GM10266 (cell line): ENCODE results near the gene AXL.
A peak's percentile ranks its signal among the peaks of the same experiment; 100 is the strongest.

Experiments used
- DNase-seq: peaks from one replicate; pipeline ENCODE4 v3.0.0; 2012; ENCODE audit errors: extremely low spot score
- TF ChIP-seq, protein P1 (sequence below): IDR thresholded peaks from 2 replicates; pipeline ENCODE4 v1.5.1; 2012; ENCODE audit warnings: mild to moderate bottlenecking, low read depth; ENCODE audit not compliant: control insufficient read depth, insufficient read depth; ENCODE audit errors: missing control alignments

Gene AXL

DNA sequence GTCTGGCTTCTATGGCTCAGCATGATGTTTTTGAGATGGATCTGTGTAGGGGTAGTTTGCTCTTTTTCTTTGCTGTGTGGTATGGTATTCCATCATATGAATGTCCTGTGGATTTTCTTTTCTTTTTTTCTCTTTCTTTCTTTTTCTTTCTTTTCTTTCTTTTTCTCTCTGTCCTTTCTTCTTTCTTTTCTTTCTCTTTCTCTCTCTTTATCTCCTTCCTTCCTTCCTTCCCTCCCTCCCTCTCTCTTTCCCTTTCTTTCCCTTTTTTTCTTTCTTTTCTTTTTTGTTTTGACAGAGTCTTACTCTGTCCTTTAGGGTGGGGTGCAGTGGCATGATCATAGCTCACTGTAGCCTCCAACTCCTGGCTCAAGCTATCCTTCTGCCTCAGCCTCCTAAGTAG, 36.1 kb downstream of the AXL start:
- TF ChIP-seq, protein P1, sequence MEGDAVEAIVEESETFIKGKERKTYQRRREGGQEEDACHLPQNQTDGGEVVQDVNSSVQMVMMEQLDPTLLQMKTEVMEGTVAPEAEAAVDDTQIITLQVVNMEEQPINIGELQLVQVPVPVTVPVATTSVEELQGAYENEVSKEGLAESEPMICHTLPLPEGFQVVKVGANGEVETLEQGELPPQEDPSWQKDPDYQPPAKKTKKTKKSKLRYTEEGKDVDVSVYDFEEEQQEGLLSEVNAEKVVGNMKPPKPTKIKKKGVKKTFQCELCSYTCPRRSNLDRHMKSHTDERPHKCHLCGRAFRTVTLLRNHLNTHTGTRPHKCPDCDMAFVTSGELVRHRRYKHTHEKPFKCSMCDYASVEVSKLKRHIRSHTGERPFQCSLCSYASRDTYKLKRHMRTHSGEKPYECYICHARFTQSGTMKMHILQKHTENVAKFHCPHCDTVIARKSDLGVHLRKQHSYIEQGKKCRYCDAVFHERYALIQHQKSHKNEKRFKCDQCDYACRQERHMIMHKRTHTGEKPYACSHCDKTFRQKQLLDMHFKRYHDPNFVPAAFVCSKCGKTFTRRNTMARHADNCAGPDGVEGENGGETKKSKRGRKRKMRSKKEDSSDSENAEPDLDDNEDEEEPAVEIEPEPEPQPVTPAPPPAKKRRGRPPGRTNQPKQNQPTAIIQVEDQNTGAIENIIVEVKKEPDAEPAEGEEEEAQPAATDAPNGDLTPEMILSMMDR: no peak
- no peak for DNase-seq

DNA sequence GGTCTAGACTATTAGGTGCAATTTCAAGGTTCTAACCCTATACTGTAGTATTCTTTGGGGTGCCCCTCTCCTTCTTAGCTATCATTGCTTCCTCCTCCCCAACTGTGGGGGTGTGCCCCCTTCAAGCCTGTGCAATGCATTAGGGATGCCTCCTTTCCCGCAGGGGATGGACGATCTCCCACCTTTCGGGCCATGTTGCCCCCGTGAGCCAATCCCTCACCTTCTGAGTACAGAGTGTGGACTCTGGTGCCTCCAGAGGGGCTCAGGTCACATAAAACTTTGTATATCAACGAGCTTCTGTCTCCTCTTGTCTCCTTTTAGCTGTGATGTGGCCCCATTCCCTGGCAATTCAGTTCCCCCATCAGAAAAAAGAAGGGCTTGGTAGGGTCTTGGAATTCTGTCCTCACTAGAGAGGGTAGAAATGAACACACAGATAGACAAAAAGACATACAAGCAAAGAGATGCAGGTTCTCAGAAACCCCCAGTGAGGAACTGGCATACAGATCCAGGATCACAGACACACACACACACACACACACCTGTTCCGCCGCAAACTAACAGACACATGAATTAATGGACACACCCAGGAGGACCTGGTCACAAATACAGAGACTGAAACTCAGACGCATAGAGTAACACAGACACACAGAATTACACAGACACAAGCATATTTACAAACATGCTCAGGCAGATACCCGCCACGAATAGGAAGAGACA, 42.6 kb downstream of the AXL start:
- TF ChIP-seq, protein P1: no peak
- DNase-seq: no peak

DNA sequence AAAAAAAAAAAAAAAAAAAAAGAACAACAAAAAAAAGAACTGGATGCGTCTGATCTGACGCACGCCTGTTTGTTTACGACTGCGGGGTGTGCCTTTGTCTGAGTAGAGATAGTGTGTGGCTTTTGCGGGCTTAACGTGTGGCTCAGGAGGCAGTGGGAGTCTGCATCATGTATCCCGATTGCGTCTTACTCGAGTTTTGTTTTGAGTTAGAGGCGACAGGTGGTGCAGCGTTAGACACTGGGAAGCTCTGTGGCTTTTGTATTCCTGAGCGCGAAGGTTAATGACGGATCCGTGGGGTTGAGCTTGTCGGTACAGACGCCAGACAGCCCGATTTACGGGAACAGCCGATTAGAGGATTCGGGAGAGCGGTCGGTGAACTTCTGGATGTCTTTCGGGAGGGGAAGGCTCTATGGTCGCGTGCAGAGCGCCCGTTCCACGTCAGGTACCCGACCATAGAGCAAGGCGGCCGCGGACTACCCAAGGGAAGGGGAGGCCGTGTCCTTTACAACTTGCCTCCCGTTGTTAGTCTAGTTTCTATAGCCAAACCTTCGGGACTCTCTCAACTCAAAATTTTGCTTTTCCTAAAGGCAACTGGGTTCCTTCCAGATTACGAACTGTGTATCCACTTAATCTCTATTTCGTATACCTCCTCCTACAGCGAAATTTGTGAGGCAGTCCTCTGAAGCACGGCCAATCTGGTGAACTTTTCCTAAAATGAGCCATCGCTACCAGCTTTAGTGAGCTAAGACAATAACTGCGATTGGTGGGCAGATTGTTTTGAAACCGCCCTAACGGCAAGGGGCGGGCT, 44.2 kb downstream of the AXL start:
- DNase-seq: peak; percentile 30
- TF ChIP-seq, protein P1: no peak

DNA sequence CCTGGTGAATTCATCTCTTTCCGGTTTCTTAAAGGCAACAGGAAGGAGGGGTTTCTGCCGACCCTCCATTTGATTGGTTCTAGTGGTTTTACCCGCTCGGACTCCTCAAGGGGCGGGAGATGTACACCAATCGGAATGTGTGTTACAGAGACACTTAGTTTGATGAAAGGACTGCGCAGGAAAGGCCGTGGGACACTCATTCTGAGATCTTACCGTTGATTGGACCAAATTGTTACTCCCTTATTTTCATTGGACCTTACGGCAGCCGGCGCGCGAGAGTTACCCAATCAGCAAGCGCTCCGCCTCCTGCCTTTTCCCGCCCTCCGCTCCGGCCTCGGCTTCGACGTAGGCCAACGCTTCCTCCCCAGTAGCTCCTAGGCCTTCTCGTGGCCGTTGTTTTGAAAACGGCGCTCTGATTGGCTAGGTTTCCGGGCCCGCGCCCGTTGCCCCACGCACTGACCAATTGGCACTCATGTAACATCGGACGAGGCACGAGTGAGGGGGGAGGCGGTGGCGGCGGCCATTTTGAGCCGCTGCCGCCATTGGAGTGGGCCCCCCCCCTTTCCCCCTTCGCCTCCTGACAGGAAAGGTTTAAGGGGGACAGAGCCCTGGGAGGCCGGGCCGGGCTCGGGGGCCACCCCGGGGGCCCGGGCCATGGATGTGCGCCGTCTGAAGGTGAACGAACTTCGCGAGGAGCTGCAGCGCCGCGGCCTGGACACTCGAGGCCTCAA, 45.0 kb downstream of the AXL start, which contains the start of gene HNRNPUL1:
TSS of gene HNRNPUL1 (plus strand) at position 523 of the 731 bp plus-strand sequence. CDS start at position 655, 132 bp downstream.
- DNase-seq: peak; percentile 99
- TF ChIP-seq, protein P1: no peak

DNA sequence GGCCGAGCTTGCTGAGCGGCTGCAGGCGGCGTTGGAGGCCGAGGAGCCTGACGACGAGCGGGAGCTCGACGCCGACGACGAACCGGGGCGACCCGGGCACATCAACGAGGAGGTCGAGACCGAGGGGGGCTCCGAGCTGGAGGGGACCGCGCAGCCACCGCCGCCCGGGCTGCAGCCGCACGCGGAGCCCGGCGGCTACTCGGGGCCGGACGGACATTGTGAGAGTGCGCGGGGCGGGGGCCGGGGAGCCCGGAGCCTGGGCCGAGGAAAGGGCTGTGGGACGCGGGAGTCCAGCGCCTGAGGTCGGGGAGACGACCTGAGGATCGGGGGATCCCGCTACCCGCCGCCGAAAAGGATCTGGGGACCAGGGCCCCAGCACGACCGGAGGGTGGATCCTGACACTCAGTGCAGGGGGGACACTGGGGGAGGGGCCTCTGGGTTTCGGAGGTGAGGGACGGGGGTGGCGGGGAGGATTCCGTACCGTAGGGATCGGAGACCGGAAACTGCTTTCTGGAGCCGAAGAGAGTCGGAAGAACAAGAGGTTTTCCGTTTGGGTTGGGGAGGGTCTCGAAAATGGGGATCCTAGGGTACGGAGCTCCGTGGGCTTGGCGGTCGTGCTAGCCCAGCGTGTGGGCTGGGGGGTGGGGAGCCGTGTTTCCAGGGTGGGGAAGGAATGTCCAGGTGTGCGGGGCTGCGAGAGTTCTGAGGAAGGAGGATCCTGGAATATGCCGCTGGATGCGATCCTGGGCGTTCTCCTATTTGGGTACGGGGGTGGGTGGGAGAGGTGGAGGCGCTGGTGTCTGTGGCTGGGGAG, 45.8 kb downstream of the AXL start:
- peak; percentile 46 for DNase-seq

More for the DNA sequence above, 45.8 kb downstream of the AXL start:
- TF ChIP-seq, protein P1: no peak
